Measurements from ENCODE around the gene CMPK1.

CMPK1 gene

DNA sequence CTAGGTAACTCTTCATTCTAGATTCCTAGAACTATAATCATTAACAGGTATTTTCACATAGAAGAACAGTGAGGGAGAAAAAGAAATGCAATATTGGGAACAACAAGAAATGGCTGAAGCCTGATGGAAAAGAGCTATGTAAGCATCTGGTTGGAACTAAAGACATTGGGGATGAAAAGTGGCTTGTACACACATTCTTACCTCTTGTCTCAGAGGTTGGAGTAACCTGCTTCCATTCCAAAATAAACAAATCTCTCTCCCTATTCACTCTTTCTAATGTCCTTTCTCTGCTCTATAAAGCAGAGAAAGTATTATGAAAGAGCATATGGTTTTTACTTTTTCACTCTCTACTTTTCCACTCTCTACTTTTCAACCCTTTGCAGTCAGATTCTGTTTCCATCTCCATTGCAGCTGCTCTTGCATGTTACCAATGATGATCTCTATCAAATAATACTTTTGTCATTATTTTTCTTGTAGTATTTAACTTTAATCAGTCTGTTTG, 37.5 kb downstream of the CMPK1 start:
- H3K27ac ChIP-seq = no peak overlapping the region
- TF ChIP-seq ZFX (IDR thresholded peaks at IDR 0.05; ENCODE audit: borderline replicate concordance) = no peak
- TF ChIP-seq, protein P1, sequence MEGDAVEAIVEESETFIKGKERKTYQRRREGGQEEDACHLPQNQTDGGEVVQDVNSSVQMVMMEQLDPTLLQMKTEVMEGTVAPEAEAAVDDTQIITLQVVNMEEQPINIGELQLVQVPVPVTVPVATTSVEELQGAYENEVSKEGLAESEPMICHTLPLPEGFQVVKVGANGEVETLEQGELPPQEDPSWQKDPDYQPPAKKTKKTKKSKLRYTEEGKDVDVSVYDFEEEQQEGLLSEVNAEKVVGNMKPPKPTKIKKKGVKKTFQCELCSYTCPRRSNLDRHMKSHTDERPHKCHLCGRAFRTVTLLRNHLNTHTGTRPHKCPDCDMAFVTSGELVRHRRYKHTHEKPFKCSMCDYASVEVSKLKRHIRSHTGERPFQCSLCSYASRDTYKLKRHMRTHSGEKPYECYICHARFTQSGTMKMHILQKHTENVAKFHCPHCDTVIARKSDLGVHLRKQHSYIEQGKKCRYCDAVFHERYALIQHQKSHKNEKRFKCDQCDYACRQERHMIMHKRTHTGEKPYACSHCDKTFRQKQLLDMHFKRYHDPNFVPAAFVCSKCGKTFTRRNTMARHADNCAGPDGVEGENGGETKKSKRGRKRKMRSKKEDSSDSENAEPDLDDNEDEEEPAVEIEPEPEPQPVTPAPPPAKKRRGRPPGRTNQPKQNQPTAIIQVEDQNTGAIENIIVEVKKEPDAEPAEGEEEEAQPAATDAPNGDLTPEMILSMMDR (IDR thresholded peaks at IDR 0.05) = no peak

DNA sequence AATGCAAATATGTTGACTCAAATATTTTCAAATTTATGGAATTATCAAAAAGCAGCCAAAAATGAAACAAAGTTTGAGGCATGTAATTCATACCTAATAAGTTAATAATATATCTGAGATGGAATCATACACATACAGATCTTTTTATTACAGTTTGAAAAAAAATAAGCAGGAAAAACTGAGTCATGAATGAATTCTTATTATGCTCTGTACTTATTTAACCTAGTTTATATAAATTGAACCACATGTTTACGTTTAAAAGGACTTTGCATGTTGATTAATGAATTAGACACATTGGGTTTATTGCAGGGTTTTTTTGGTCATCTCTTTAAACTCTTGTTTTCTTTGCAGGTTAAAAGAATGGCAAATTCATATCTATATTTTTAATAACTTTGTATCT, 40.9 kb downstream of the CMPK1 start:
- H3K27ac ChIP-seq = no peak overlapping the region
- no peak for TF ChIP-seq ZFX (IDR thresholded peaks at IDR 0.05; ENCODE audit: borderline replicate concordance)
- TF ChIP-seq, protein P1 (IDR thresholded peaks at IDR 0.05) = no peak

DNA sequence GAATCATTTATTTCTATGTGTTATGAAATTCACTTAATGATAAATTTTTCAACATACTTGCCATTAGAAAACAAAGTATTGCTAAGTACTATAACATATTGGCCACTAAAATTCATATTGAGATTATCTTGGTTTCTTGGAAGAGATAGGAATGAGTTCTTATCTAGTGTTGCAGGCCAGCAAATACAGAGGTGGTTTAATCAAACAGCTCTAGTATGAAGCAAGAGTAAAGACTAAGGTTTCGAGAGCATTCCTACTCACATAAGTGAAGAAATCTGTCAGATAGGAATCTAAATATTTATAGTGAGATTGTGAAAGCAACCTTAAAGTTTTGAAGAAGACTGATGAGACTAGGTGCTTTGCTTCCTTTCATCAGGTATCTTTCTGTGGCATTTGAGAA, 44.6 kb downstream of the CMPK1 start:
- H3K27ac ChIP-seq = no peak overlapping the region
- TF ChIP-seq, protein P1 (IDR thresholded peaks at IDR 0.05) = no peak
- no peak for TF ChIP-seq ZFX (IDR thresholded peaks at IDR 0.05; ENCODE audit: borderline replicate concordance)

DNA sequence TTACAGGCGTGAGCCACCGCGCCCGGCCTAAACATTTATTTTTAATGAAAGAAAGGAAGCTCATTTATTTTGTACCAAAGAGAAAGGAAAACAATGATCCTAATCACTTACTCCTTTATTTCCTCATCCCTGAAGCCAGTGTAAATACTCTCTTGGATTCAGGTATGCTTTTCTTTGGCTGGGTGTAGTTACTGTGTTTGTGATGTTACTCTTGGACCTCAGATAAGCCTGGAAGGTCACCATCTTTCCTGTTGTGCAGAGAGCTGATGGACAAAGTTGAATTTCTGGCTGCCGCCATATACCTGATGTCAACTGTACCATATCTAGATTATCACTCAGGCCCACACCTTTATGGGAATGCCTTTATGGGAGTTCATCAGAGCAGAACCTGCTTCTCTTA, 47.1 kb downstream of the CMPK1 start:
- TF ChIP-seq, protein P1 (IDR thresholded peaks at IDR 0.05) = no peak
- no peak for TF ChIP-seq ZFX (IDR thresholded peaks at IDR 0.05; ENCODE audit: borderline replicate concordance)
- no peak overlapping the region for H3K27ac ChIP-seq

DNA sequence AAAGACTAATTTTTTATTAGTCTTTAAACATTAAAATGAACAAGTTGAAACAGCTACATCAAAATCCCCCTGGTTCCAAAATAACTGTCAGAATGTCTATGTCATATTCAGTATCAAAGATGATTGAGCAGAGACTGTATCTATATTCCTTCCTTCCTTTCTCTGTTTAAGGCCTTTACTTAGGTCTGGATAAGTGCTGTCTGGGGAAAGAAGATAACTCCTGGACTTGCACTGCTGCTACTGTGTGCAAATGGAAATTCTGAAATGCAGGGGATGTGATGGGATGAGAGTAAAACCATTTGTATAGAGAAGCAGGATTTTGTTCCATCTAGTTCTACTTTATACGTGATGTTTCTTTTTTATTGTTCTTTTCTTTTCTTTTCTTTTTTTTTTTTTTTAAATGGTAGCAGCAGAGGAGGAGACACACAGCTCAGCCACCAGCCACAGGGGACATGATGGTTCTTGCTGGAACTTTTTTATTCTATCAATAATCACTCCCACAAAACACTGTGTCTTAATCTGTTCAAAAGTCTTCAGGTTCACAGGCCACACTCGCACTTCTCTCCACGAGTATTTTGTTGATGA, 48.9 kb downstream of the CMPK1 start:
- TF ChIP-seq ZFX (IDR thresholded peaks at IDR 0.05; ENCODE audit: borderline replicate concordance) = no peak
- TF ChIP-seq, protein P1 (IDR thresholded peaks at IDR 0.05) = no peak

DNA sequence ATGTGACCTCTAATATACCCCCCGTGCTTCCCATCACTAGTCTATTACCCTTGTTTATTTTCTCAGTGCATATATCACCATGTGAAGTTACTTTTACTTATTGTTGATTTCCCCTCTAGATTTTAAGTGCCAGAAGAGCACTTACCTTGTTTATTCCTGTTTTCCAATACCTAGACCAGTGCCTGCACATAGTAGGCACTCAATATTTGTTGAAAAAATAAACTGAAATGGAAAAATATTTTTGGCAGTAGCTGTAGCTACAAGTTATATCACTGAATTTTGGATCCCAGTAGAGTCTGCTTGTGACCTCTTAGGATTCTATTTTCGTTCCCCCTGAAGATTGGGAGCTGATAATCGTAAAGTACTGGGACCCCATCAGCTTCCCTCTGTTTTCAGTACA, 50.5 kb downstream of the CMPK1 start:
- TF ChIP-seq, protein P1 (IDR thresholded peaks at IDR 0.05) = no peak
- TF ChIP-seq ZFX (IDR thresholded peaks at IDR 0.05; ENCODE audit: borderline replicate concordance) = no peak
- H3K27ac ChIP-seq = no peak overlapping the region

More for the DNA sequence above, 48.9 kb downstream of the CMPK1 start:
- no peak overlapping the region for H3K27ac ChIP-seq

DNA sequence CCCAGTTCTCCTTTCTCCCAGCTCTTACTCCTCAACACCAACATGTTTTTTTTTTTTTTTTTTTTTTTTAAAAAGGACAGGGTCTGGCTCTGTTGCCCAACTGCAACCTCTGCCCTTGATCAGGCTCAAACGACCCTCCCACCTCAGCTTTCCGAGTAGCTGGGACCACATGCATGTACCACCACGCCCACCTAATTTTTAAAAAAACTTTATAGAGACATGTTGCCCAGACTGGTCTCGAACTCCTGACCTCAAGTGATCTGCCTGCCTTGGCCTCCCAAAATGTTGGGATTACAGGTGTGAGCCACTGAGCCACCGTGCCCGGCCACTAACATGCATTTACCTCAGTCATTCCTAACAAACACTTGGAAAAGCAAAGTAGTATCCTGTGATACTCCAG, 51.4 kb downstream of the CMPK1 start:
- TF ChIP-seq, protein P1 (IDR thresholded peaks at IDR 0.05) = no peak
- no peak for TF ChIP-seq ZFX (IDR thresholded peaks at IDR 0.05; ENCODE audit: borderline replicate concordance)
- no peak overlapping the region for H3K27ac ChIP-seq
